SK-N-MC (cell line): ENCODE results near the gene EPN3.

Source experiments
- DNase-seq: peaks from one replicate; pipeline ENCODE4 v3.0.0-alpha.2; 2011; ENCODE audit warnings: low read depth, low spot score
- H3K27ac ChIP-seq: fragments of 200-600 bp; sonication (generic); 2 replicates; pipeline ENCODE4 v1.5.1; 2016; ENCODE audit warnings: mixed run types
- H3K36me3 ChIP-seq: fragments of 200-600 bp; sonication (generic); 2 replicates; pipeline ENCODE4 v1.6.1; 2017; ENCODE audit warnings: antibody characterized with exemption, low read length, mixed read lengths; ENCODE audit not compliant: insufficient read depth
- H3K4me3 ChIP-seq: fragments of 200-600 bp; sonication (generic); 2 replicates; pipeline ENCODE4 v1.5.1; 2016
- H3K9ac ChIP-seq: fragments of 200-600 bp; sonication (generic); 2 replicates; pipeline ENCODE4 v1.8.0; 2017; ENCODE audit warnings: mixed run types, mixed read lengths; ENCODE audit not compliant: insufficient read length
- H3K9me3 ChIP-seq: fragments of 200-600 bp; sonication (generic); 2 replicates; pipeline ENCODE4 v1.6.1; 2017; ENCODE audit warnings: low read depth, mild to moderate bottlenecking, antibody characterized with exemption, low read length, moderate library complexity, mixed read lengths
- EZH2 ChIP-seq: fragments of 200-600 bp; sonication (generic); IDR thresholded peaks from one replicate; pipeline ENCODE4 v1.6.1; 2017; ENCODE audit warnings: antibody characterized with exemption
- FOXP2 ChIP-seq: optimal IDR thresholded peaks from 2 replicates; pipeline ENCODE3; 2011; ENCODE audit warnings: mild to moderate bottlenecking, moderate library complexity; ENCODE audit not compliant: insufficient read depth; ENCODE audit errors: extremely low read length, control extremely low read depth
- POLR2AphosphoS5 ChIP-seq: IDR thresholded peaks from 2 replicates; pipeline ENCODE4 v1.6.1; 2012; ENCODE audit warnings: mild to moderate bottlenecking, low read depth, low read length, borderline replicate concordance

EPN3 gene

DNA sequence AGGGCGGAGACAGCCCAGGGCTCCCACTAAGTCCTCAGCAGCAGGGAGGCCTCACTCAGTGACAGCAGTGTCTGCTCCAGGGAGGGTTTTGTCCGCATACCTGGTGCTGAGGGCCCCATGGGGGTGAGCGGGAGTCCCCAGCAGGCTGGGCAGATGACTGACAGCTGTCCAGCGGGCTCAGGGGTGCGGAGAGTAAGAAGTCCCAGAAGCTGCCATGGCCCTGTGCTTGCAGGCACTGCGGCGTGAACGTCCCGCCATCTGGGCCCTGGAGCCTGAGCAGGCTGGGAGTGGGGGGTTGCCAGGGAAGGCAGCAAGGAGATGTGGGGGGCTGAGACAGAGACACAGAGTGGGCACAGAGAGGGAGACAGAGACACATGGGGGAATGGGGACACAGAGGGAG, 48.1 kb downstream of the EPN3 start:
- DNase-seq: no peak
- Histone ChIP-seq H3K36me3 (peaks cover 4% of the 10 kb centered on the region; the same call in 1 of the 2 replicates), H3K27ac (no peak overlapping the region), H3K9me3 (no peaks in the 10 kb centered on the region), H3K4me3 (no peak overlapping the region), H3K9ac (no peak overlapping the region)
- no peak for TF ChIP-seq EZH2
- no peak for TF ChIP-seq POLR2AphosphoS5

DNA sequence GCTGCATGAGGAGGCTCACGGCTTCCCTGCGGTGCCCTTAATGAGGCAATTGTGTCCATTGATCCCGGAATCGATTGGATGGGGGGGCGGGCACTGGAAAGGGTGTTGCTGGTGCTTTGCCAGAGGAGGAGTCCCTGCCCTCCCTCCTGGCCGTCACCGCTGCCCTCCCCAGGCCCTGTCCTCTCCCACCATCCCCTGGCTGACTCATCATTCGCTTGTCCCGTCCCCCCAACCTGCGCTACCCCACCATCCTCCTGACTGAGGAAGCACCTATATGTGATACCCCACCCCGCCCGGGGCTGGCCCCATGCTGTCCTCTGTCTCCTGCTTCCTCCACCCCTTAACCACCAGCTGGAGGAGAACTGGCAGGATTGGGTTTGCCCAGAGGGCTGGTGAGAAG, 48.8 kb downstream of the EPN3 start:
- Histone ChIP-seq H3K4me3 (no peak overlapping the region), H3K27ac (no peak overlapping the region), H3K9ac (no peak overlapping the region), H3K9me3 (no peaks in the 10 kb centered on the region), H3K36me3 (peaks cover 4% of the 10 kb centered on the region; the same call in 1 of the 2 replicates)
- DNase-seq: no peak
- TF ChIP-seq EZH2 (no peak), FOXP2 (no peak), POLR2AphosphoS5 (no peak)

DNA sequence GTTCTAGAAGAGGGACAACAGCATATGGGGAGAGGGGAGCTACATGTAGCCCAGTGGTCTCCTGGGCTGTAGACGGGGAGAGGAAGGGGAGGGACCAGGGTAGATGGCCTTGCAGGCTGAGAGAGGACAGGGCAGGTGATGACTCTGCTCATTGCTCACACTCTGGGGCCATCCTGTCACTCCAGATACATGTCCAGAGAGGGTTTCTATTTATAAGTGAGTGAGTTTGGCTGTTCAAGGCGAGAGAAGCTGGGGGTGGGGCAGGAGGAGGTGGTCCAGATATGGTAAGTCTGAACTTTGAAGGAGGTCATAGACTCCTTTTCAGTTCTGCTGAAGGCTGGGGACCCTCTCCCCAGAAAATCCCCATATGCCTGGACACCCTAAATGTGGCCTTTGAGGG, 50.2 kb downstream of the EPN3 start:
- TF ChIP-seq FOXP2 (no peak), EZH2 (no peak), POLR2AphosphoS5 (no peak)

DNA sequence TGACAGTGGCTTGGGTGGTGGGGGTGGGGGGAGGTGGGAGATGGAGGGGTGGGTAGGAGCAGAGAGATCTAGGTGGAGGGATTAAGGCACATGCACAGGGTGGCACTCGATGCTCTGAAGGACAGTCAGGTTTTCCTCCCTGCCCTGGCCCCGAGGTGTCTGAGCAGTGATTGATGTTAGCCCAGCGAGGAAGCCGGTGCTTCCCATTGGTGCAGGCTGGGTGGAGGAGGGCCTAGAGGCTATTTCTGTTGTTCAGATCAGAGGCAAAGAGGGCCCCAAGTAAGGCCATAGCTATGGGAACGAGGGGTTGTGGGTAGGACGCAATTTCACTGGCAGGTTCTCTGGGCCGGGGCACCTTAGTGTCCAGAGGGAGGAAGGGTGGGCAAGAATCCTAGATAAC, 51.1 kb downstream of the EPN3 start:
- Histone ChIP-seq H3K9ac (no peak overlapping the region), H3K27ac (no peak overlapping the region), H3K9me3 (no peaks in the 10 kb centered on the region), H3K36me3 (peaks cover under 1% of the 10 kb centered on the region; the same call in 1 of the 2 replicates), H3K4me3 (no peak overlapping the region)
- TF ChIP-seq FOXP2: no peak
- no peak for TF ChIP-seq EZH2
- no peak for TF ChIP-seq POLR2AphosphoS5
- DNase-seq: no peak

More for the DNA sequence above, 50.2 kb downstream of the EPN3 start:
- H3K36me3 ChIP-seq: peaks cover 4% of the 10 kb centered on the region; the same call in 1 of the 2 replicates
- no peak for DNase-seq
- no peaks in the 10 kb centered on the region for H3K9me3 ChIP-seq
- H3K27ac ChIP-seq: no peak overlapping the region
- H3K9ac ChIP-seq: no peak overlapping the region
- no peak overlapping the region for H3K4me3 ChIP-seq

DNA sequence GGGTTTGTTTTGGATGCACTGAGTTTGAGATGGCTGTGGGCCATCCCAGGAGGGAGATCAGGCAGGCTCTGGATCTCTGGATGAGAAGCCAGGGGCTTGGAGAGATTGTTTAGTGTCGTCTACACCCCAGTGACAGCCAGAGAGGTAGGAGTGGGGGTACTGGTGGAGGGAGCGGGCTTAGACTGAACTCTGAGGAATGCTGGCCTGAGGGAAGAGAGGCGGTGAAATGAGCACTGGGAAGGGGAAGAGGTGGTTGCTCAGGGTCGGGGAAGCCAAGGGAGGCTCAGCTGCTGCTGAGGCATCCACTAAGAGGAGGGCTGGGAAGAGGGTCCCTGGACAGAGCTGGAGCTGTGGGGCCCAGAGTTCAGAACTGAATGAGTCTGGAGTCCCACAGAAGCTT, 51.6 kb downstream of the EPN3 start:
- Histone ChIP-seq H3K9ac (no peak overlapping the region), H3K36me3 (no peaks in the 10 kb centered on the region; the same call in 1 of the 2 replicates), H3K9me3 (no peaks in the 10 kb centered on the region), H3K4me3 (no peak overlapping the region), H3K27ac (no peak overlapping the region)
- TF ChIP-seq FOXP2 (no peak), POLR2AphosphoS5 (no peak), EZH2 (no peak)
- DNase-seq: no peak

DNA sequence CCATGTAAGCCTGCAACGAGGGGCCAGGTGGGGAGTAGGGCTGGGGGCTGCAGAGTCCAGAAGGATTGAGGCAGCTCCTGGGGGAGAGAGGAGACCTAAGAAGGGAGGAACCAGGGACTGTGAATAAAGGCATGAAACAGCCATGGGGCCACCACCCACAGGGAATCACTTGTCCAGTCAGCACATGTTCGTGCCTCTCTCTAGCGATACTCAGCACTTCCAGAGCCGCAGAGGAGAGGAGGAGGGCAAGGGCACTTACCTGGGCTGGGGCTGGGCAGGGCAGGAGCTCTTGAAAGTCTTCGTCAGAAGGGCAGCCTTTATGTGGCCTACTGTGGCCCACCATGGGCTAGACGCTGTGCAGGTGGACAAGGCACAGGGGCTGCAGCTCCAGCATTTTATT, 52.2 kb downstream of the EPN3 start:
- no peak overlapping the region for H3K9ac ChIP-seq
- H3K36me3 ChIP-seq: no peaks in the 10 kb centered on the region; the same call in 1 of the 2 replicates
- no peak overlapping the region for H3K27ac ChIP-seq
- no peak overlapping the region for H3K4me3 ChIP-seq
- no peak for DNase-seq
- TF ChIP-seq POLR2AphosphoS5 (no peak), EZH2 (no peak), FOXP2 (no peak)
- no peaks in the 10 kb centered on the region for H3K9me3 ChIP-seq

DNA sequence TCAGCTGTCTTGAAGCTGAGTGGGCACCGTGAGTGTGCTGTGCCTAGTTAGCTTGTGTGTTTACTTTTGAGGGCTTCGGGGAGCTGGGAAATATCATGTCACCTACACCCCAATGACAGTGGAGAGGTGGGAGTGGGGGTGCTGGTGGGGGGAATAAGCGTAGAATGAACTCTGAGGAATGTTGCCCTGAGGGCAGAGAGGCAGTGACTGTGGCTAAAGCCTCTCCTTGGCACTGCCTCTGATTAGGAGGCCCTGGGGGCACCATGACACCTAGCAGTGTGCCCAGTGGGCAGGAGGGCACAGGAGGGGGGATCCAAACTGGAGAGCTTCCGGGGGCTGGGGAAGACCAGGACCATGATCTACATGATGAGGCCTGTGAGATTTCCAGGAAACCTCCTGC, 52.8 kb downstream of the EPN3 start:
- no peaks in the 10 kb centered on the region; the same call in 1 of the 2 replicates for H3K36me3 ChIP-seq
- TF ChIP-seq FOXP2 (no peak), EZH2 (no peak), POLR2AphosphoS5 (no peak)
- DNase-seq: no peak

DNA sequence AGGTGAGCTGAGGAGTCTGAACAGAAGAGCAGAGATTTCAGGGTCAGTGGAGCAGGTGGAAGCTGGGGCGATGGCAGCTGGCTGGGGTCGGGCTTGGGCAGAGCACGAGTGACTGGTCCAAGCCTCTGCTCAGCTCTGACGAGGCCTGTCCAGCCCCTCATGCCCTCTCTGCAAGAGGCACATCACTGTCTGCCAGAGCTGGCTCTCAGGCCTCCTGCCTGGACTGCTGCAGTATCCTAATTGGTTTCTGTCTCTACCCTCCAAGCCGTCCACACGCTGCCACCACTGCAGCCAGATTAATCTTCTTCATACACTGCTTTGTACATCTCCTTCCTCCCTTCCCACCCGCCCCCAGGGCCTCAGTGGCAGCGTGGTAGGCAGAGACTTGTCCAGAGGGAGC, 53.4 kb downstream of the EPN3 start:
- H3K4me3 ChIP-seq: no peak overlapping the region
- DNase-seq: no peak
- no peak overlapping the region for H3K27ac ChIP-seq
- TF ChIP-seq POLR2AphosphoS5: no peak
- TF ChIP-seq FOXP2: no peak
- TF ChIP-seq EZH2: no peak
- no peaks in the 10 kb centered on the region; the same call in 1 of the 2 replicates for H3K36me3 ChIP-seq
- H3K9ac ChIP-seq: no peak overlapping the region
- no peaks in the 10 kb centered on the region for H3K9me3 ChIP-seq

More for the DNA sequence above, 52.8 kb downstream of the EPN3 start:
- Histone ChIP-seq H3K9me3 (no peaks in the 10 kb centered on the region), H3K27ac (no peak overlapping the region), H3K9ac (no peak overlapping the region), H3K4me3 (no peak overlapping the region)
